GM18520 (cell line): ENCODE results near the gene PLD4.

Experiments
- ATAC-seq: cut with Tn5 transposase; IDR thresholded peaks from one replicate; pipeline ENCODE4 v1.9.1; 2021; ENCODE audit not compliant: unreplicated experiment

The PLD4 gene

GRCh38 chr14:104927432-104927816, 2.7 kb downstream of the PLD4 start:
- ATAC-seq = no peak

GRCh38 chr14:104927901-104928300, 3.2 kb downstream of the PLD4 start:
- no peak for ATAC-seq

GRCh38 chr14:104928391-104929133, 3.9 kb downstream of the PLD4 start:
- no peak for ATAC-seq

GRCh38 chr14:104929268-104930230, 4.9 kb downstream of the PLD4 start:
- ATAC-seq = no peak

GRCh38 chr14:104930526-104931303, 6.0 kb downstream of the PLD4 start:
- no peak for ATAC-seq

- ATAC-seq = no peak
Measured at GRCh38 chr14:104931304-104931770, 6.7 kb downstream of the PLD4 start.

- ATAC-seq = no peak
Measured at GRCh38 chr14:104931771-104932675, 7.3 kb downstream of the PLD4 start.

- ATAC-seq = no peak
Measured at GRCh38 chr14:104932676-104933631, 8.3 kb downstream of the PLD4 start.

GRCh38 chr14:104933746-104934733, 9.4 kb downstream of the PLD4 start:
- no peak for ATAC-seq

- ATAC-seq = no peak
Measured at GRCh38 chr14:104935026-104935650, 10.5 kb downstream of the PLD4 start.

- no peak for ATAC-seq
Measured at GRCh38 chr14:104935955-104936354, 11.3 kb downstream of the PLD4 start.

GRCh38 chr14:104936361-104937155, 11.9 kb downstream of the PLD4 start:
- ATAC-seq = no peak

GRCh38 chr14:104937161-104937560, 12.5 kb downstream of the PLD4 start:
- no peak for ATAC-seq

GRCh38 chr14:104937694-104938365, 13.2 kb downstream of the PLD4 start:
- no peak for ATAC-seq

GRCh38 chr14:104938436-104938835, 13.8 kb downstream of the PLD4 start:
- no peak for ATAC-seq

- ATAC-seq = no peak
Measured at GRCh38 chr14:104938960-104939359, 14.3 kb downstream of the PLD4 start.
